Osteocyte (in vitro differentiated cells): Measurements from ENCODE around the gene KCNQ2. TPM values are rescaled to one million over a fixed set of nuclear protein-coding genes. Genes with fewer than 3 reads are reported as not detected.

Experiments used
- DNase-seq: peaks from one replicate; pipeline ENCODE4 v3.0.0; 2021; ENCODE audit warnings: mixed read lengths; ENCODE audit not compliant: unreplicated experiment; ENCODE audit errors: extremely low spot score
- H3K27ac Mint-ChIP-seq: one replicate; pipeline ENCODE4 v1.8.0; 2021; ENCODE audit warnings: mild to moderate bottlenecking, mixed read lengths; ENCODE audit not compliant: unreplicated experiment
- H3K27me3 Mint-ChIP-seq: one replicate; pipeline ENCODE4 v1.8.0; 2021; ENCODE audit warnings: mixed read lengths; ENCODE audit not compliant: unreplicated experiment
- H3K36me3 Mint-ChIP-seq: one replicate; pipeline ENCODE4 v1.8.0; 2021; ENCODE audit warnings: mixed read lengths; ENCODE audit not compliant: unreplicated experiment
- H3K4me1 Mint-ChIP-seq: one replicate; pipeline ENCODE4 v1.8.0; 2021; ENCODE audit warnings: mixed read lengths; ENCODE audit not compliant: unreplicated experiment
- H3K4me3 Mint-ChIP-seq: one replicate; pipeline ENCODE4 v1.8.0; 2021; ENCODE audit warnings: mild to moderate bottlenecking, moderate library complexity, mixed read lengths; ENCODE audit not compliant: unreplicated experiment
- H3K9me3 Mint-ChIP-seq: one replicate; pipeline ENCODE4 v1.8.0; 2021; ENCODE audit warnings: mixed read lengths; ENCODE audit not compliant: unreplicated experiment
- total RNA-seq: library from RNA; stranded (reverse); gene quantifications from 2 replicates; pipeline ENCODE4 v1.2.1, GENCODE V29; 2021
- TF ChIP-seq, protein P1 (sequence below): fragments of 200-600 bp; sonication (generic); IDR thresholded peaks from 2 replicates; pipeline ENCODE4 v1.5.0; 2021; ENCODE audit warnings: antibody characterized with exemption, mild to moderate bottlenecking, moderate library complexity

Gene KCNQ2
- total RNA-seq, 1 donor from 2014 or later: not detected

DNA sequence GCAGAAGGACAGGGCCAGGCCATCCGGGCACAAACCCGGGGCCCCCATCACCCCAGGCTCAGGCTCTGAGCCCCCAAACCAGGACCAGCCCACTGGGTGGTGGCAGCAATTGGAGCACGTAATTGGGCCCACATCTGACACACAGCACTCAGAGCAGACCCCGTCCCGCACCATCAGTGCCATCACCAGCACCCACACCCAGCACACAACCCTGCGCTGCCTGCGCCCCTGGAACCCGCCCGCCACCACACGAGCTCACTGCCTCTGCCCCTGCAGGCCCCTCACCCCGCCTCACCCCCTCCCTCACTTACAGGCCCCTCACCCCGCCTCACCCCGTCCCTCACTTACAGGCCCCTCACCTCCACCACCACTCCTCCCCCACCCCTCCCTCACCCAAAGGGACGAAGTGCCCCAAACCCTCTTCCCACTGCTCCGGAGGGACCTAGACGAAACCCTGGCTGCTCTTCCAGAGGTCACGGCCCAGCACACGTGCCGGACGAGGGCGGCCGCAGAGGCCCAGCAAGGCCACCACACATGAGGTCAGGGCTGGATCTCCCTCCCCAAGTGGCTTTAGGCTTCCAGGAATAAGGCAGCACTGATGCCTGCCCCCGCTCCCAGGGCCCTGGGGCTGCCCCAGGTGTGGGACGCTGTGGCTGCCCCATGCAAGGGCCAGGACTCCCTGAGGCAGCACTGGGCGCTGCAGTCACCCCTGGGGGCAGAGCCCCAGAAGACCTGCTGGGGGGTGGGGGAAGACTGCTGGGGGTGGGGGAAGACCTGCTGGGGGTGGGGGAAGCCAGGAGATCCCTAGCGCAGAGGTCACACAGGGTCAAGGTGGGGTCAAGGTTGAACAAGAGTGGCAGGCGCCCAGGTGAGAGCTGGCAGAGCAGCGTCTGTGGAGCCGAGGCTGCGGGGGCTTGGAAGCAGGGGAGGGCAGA, 22.4 kb downstream of the KCNQ2 start:
- H3K27me3 Mint-ChIP-seq: peaks cover 5% of the 10 kb centered on the region

DNA sequence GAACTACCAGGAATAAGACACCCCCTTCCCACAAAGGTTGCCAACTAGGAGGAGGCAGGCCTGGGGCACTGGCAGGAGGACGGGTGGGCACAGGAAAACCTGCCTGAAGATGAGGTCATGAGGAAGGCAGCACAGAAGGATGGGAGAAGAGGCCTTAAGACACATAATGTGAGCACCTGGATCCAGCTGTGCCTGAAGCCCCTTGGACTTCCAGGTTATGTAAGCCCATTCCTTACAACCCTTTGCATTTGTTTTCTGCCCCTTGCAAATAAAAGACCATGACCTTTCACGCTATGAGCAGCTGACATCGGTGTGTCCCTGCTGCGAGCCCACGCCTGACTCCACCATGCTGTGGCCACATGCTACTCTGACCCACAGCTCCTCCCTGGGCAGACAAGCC, 23.4 kb downstream of the KCNQ2 start:
- no peak overlapping the region for H3K27ac Mint-ChIP-seq

More for the DNA sequence above, 22.4 kb downstream of the KCNQ2 start:
- no peaks in the 10 kb centered on the region for H3K36me3 Mint-ChIP-seq
- TF ChIP-seq, protein P1, sequence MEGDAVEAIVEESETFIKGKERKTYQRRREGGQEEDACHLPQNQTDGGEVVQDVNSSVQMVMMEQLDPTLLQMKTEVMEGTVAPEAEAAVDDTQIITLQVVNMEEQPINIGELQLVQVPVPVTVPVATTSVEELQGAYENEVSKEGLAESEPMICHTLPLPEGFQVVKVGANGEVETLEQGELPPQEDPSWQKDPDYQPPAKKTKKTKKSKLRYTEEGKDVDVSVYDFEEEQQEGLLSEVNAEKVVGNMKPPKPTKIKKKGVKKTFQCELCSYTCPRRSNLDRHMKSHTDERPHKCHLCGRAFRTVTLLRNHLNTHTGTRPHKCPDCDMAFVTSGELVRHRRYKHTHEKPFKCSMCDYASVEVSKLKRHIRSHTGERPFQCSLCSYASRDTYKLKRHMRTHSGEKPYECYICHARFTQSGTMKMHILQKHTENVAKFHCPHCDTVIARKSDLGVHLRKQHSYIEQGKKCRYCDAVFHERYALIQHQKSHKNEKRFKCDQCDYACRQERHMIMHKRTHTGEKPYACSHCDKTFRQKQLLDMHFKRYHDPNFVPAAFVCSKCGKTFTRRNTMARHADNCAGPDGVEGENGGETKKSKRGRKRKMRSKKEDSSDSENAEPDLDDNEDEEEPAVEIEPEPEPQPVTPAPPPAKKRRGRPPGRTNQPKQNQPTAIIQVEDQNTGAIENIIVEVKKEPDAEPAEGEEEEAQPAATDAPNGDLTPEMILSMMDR: no peak
- no peak overlapping the region for H3K4me3 Mint-ChIP-seq
- no peak for DNase-seq
- no peak overlapping the region for H3K27ac Mint-ChIP-seq
- no peaks in the 10 kb centered on the region for H3K9me3 Mint-ChIP-seq
- peaks cover 4% of the 10 kb centered on the region for H3K4me1 Mint-ChIP-seq

GRCh38 chr20:63448031-63448430, 24.4 kb downstream of the KCNQ2 start:
- Mint-ChIP-seq H3K36me3 (no peaks in the 10 kb centered on the region), H3K4me3 (no peak overlapping the region), H3K27me3 (no peaks in the 10 kb centered on the region), H3K9me3 (no peaks in the 10 kb centered on the region), H3K27ac (no peak overlapping the region), H3K4me1 (no peaks in the 10 kb centered on the region)
- TF ChIP-seq, protein P1: no peak
- no peak for DNase-seq

More for the DNA sequence above, 23.4 kb downstream of the KCNQ2 start:
- TF ChIP-seq, protein P1: no peak
- H3K4me1 Mint-ChIP-seq: peaks cover under 1% of the 10 kb centered on the region
- H3K9me3 Mint-ChIP-seq: no peaks in the 10 kb centered on the region
- H3K27me3 Mint-ChIP-seq: peaks cover under 1% of the 10 kb centered on the region
- no peaks in the 10 kb centered on the region for H3K36me3 Mint-ChIP-seq
- no peak overlapping the region for H3K4me3 Mint-ChIP-seq
- DNase-seq: no peak

DNA sequence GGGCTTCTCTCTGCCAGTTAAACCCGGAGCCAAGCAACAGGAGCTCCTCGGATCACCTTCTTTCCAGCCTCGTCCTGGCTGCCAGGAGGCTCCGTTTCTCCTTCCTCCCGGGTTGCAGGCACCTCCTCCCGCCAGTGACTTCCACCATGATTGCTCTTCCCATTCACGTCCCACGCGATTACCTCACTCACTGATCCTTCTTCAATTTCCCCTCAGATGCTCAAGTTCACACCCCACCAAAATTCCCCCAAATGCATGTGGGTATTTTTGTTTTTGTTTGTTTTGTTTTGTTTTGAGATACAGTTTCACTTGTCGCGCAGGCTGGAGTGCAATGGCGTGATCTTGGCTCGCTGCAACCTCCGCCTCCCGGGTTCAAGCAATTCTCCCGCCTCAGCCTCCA, 25.1 kb downstream of the KCNQ2 start:
- TF ChIP-seq, protein P1: no peak
- Mint-ChIP-seq H3K27me3 (no peaks in the 10 kb centered on the region), H3K27ac (no peak overlapping the region), H3K4me1 (no peaks in the 10 kb centered on the region), H3K4me3 (no peak overlapping the region), H3K36me3 (no peaks in the 10 kb centered on the region), H3K9me3 (no peaks in the 10 kb centered on the region)
- no peak for DNase-seq

DNA sequence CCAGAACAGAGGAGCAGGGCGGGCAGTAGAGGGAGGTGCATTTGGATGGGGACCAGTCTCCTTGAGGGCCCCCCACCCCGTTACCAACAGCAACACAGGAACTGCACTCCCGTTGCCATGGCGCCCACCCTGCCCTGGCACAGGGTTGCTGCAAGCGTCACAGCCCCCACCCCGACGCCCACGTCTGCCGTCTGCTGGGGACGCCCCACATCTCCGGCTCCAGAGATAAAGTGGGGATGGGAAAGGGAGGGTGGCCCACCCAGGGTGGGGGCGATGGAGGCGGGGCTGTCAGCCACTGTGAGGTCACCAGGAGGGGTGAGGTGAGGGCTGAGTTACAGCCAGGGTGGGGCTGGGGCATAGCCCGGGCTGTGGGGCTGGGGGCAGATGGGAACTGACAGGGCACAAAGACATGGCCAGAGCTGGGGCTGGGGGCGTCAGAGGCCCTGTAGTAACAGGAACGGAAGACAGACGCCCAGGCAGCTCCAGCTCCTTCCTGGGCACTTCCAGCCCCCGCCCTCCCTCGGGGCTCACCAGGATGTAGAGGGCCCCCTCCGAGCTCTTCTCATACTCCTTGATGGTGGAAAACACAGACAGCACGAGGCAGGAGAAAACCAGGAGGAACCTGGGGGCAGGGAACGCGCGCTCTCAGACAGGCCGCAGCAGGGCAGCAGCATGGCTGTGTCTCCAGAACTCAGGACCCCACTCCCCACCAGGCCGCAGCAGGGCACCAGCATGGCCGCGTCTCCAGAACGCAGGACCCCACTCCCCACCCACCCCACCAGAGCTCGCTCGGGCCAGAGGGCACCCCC, 26.0 kb downstream of the KCNQ2 start:
- no peak overlapping the region for H3K27ac Mint-ChIP-seq
- H3K9me3 Mint-ChIP-seq: no peaks in the 10 kb centered on the region
- no peak for DNase-seq
- TF ChIP-seq, protein P1: no peak
- no peaks in the 10 kb centered on the region for H3K36me3 Mint-ChIP-seq
- H3K4me1 Mint-ChIP-seq: no peaks in the 10 kb centered on the region
- no peak overlapping the region for H3K4me3 Mint-ChIP-seq
- H3K27me3 Mint-ChIP-seq: no peaks in the 10 kb centered on the region
